ENCODE data around the gene PSMB11. TPM values are rescaled to one million over a fixed set of nuclear protein-coding genes. Genes with fewer than 3 reads are reported as not detected.

The PSMB11 gene
- total RNA-seq (not detected), polyA plus RNA-seq (not detected)

GRCh38 chr14:23042162-23042965 is at the start of gene PSMB11:
Gene PSMB11 (plus strand): TSS chr14:23042212. CDS start chr14:23042226, 14 bp downstream.
- no peaks in the 10 kb centered on the region for H3K9me3 Mint-ChIP-seq
- Histone ChIP-seq H3K4me3 (ENCODE audit: low read length in 2 of 2) (no peak within 1 kb of the TSS), H3K27me3 (ENCODE audit: insufficient read depth, low read length) (no peaks in the 10 kb centered on the region), H3K27ac (ENCODE audit: low read depth, low read length) (no peak within 1 kb of the TSS), H3K4me1 (ENCODE audit: insufficient read depth, low read length) (no peaks in the 10 kb centered on the region), H3K36me3 (ENCODE audit: insufficient read depth, low read length) (no peaks in the 10 kb centered on the region), H3K9me3 (ENCODE audit: control insufficient read depth in 1 of 2, low read length in 2 of 2) (no peaks in the 10 kb centered on the region)
- no peak for DNase-seq
- ChIA-PET CTCF (ENCODE audit: partially characterized antibody) (interaction anchor here (0.8 to 2.7 kb wide), 6 partner anchors 16 to 70 kb away, joined by 3 to 13 read pairs (median 4); no protein-coding TSS in a partner anchor), POLR2A (ENCODE audit: partially characterized antibody) (no interaction called here)
- H3K4me3 Mint-ChIP-seq = no peak within 1 kb of the TSS
- intact Hi-C loops (cut with micrococcal nuclease) = no loop called here
- no peaks in the 10 kb centered on the region for H3K27me3 Mint-ChIP-seq
- no peaks in the 10 kb centered on the region for H3K36me3 Mint-ChIP-seq
- no peak within 1 kb of the TSS for H3K27ac Mint-ChIP-seq
- peaks cover 0 to 1% (median 0%) of the 10 kb centered on the region in 4 donors for H3K4me1 Mint-ChIP-seq

GRCh38 chr14:22993517-22993916 is 48.5 kb upstream of the PSMB11 start:
- H3K4me3 ChIP-seq (ENCODE audit: low read length in 2 of 2) = no peak overlapping the region
- Mint-ChIP-seq H3K9me3 (no peaks in the 10 kb centered on the region), H3K27ac (peak overlapping the region in 1 of 7 donors; percentile 29), H3K27me3 (no peaks in the 10 kb centered on the region), H3K4me1 (no peaks in the 10 kb centered on the region), H3K36me3 (peaks cover 10 to 16% of the 10 kb centered on the region in 2 donors), H3K4me3 (no peak overlapping the region)
- H3K4me1 ChIP-seq (ENCODE audit: insufficient read depth, low read length) = no peaks in the 10 kb centered on the region
- no peak overlapping the region for H3K27ac ChIP-seq (ENCODE audit: low read depth, low read length)
- ChIA-PET POLR2A (ENCODE audit: partially characterized antibody) (interaction anchor here (0.9 to 4.1 kb wide), 3 partner anchors 13 to 65 kb away, joined by 4 to 21 read pairs (median 6); partner anchors contain the start of gene CDH24), CTCF (ENCODE audit: partially characterized antibody) (interaction anchor here (1.1 to 38.6 kb wide), 10 partner anchors 8 to 78 kb away, joined by 3 to 1070 read pairs (median 12); partner anchors contain the start of genes AJUBA and CDH24)
- no peaks in the 10 kb centered on the region for H3K36me3 ChIP-seq (ENCODE audit: insufficient read depth, low read length)
- intact Hi-C loops (cut with micrococcal nuclease) = no loop called here
- H3K9me3 ChIP-seq (ENCODE audit: control insufficient read depth in 1 of 2, low read length in 2 of 2) = no peaks in the 10 kb centered on the region
- no peaks in the 10 kb centered on the region for H3K27me3 ChIP-seq (ENCODE audit: insufficient read depth, low read length)
- DNase-seq = no peak

GRCh38 chr14:22994762-22995275 is 47.2 kb upstream of the PSMB11 start:
- H3K27me3 ChIP-seq (ENCODE audit: insufficient read depth, low read length) = no peaks in the 10 kb centered on the region
- Mint-ChIP-seq H3K27ac (peak overlapping the region in 2 of 7 donors; percentile 57 to 61), H3K9me3 (no peaks in the 10 kb centered on the region), H3K4me1 (no peaks in the 10 kb centered on the region), H3K36me3 (peaks cover 8 to 10% of the 10 kb centered on the region in 2 donors), H3K4me3 (no peak overlapping the region), H3K27me3 (no peaks in the 10 kb centered on the region)
- no peaks in the 10 kb centered on the region for H3K4me1 ChIP-seq (ENCODE audit: insufficient read depth, low read length)
- intact Hi-C loops (cut with micrococcal nuclease) = loop anchor here (2.0 kb wide), 1 partner anchor 64 kb away; no protein-coding TSS in a partner anchor
- no peaks in the 10 kb centered on the region for H3K36me3 ChIP-seq (ENCODE audit: insufficient read depth, low read length)
- H3K9me3 ChIP-seq (ENCODE audit: control insufficient read depth in 1 of 2, low read length in 2 of 2) = no peaks in the 10 kb centered on the region
- POLR2A ChIA-PET (ENCODE audit: partially characterized antibody) = interaction anchor here (0.6 to 4.1 kb wide), 6 partner anchors 9 to 1143 kb away, joined by 3 to 21 read pairs (median 5); partner anchors contain the start of gene CDH24
- peak in 1 of 5 donors; percentile 29 for DNase-seq
- H3K4me3 ChIP-seq (ENCODE audit: low read length in 2 of 2) = no peak overlapping the region
- no peak overlapping the region for H3K27ac ChIP-seq (ENCODE audit: low read depth, low read length)
- CTCF ChIA-PET (ENCODE audit: partially characterized antibody) = interaction anchor here (0.6 to 38.6 kb wide), 26 partner anchors 9 to 998 kb away, joined by 3 to 1070 read pairs (median 4); partner anchors contain the start of genes AJUBA, CDH24 and PSMB11

- Histone ChIP-seq H3K27ac (ENCODE audit: low read depth, low read length) (no peak overlapping the region), H3K27me3 (ENCODE audit: insufficient read depth, low read length) (no peaks in the 10 kb centered on the region), H3K4me3 (ENCODE audit: low read length in 2 of 2) (no peak overlapping the region), H3K36me3 (ENCODE audit: insufficient read depth, low read length) (no peaks in the 10 kb centered on the region), H3K4me1 (ENCODE audit: insufficient read depth, low read length) (no peaks in the 10 kb centered on the region), H3K9me3 (ENCODE audit: control insufficient read depth in 1 of 2, low read length in 2 of 2) (no peaks in the 10 kb centered on the region)
- Mint-ChIP-seq H3K4me3 (no peak overlapping the region), H3K4me1 (no peaks in the 10 kb centered on the region), H3K9me3 (no peaks in the 10 kb centered on the region), H3K27me3 (no peaks in the 10 kb centered on the region), H3K27ac (no peak overlapping the region), H3K36me3 (peaks cover 5 to 7% of the 10 kb centered on the region in 2 donors)
- ChIA-PET POLR2A (ENCODE audit: partially characterized antibody) (interaction anchor here (1.2 to 4.1 kb wide), 4 partner anchors 11 to 62 kb away, joined by 4 to 21 read pairs (median 12); partner anchors contain the start of genes CDH24 and PSMB5), CTCF (ENCODE audit: partially characterized antibody) (interaction anchor here (1.0 to 38.6 kb wide), 14 partner anchors 11 to 81 kb away, joined by 3 to 1070 read pairs (median 10); partner anchors contain the start of genes AJUBA, CDH24 and PSMB11)
- intact Hi-C loops (cut with micrococcal nuclease) = loop anchor here (2.0 kb wide), 1 partner anchor 63 kb away; no protein-coding TSS in a partner anchor
- no peak for DNase-seq
These were observed 46.0 kb upstream of the PSMB11 start for GRCh38 chr14:22995889-22996625.

- Mint-ChIP-seq H3K36me3 (peaks cover 3 to 7% of the 10 kb centered on the region in 2 donors), H3K4me1 (no peaks in the 10 kb centered on the region), H3K4me3 (no peak overlapping the region), H3K9me3 (no peaks in the 10 kb centered on the region), H3K27me3 (no peaks in the 10 kb centered on the region), H3K27ac (no peak overlapping the region)
- DNase-seq = no peak
- ChIA-PET CTCF (ENCODE audit: partially characterized antibody) (interaction anchor here (1.3 to 38.6 kb wide), 5 partner anchors 10 to 80 kb away, joined by 5 to 1070 read pairs (median 44); partner anchors contain the start of gene CDH24), POLR2A (ENCODE audit: partially characterized antibody) (interaction anchor here (1.5 to 4.1 kb wide), 3 partner anchors 10 to 61 kb away, joined by 5 to 21 read pairs (median 18); partner anchors contain the start of gene CDH24)
- intact Hi-C loops (cut with micrococcal nuclease) = no loop called here
- no peak overlapping the region for H3K27ac ChIP-seq (ENCODE audit: low read depth, low read length)
- H3K9me3 ChIP-seq (ENCODE audit: control insufficient read depth in 1 of 2, low read length in 2 of 2) = no peaks in the 10 kb centered on the region
- no peaks in the 10 kb centered on the region for H3K36me3 ChIP-seq (ENCODE audit: insufficient read depth, low read length)
- no peak overlapping the region for H3K4me3 ChIP-seq (ENCODE audit: low read length in 2 of 2)
- no peaks in the 10 kb centered on the region for H3K4me1 ChIP-seq (ENCODE audit: insufficient read depth, low read length)
- no peaks in the 10 kb centered on the region for H3K27me3 ChIP-seq (ENCODE audit: insufficient read depth, low read length)
These were observed 45.0 kb upstream of the PSMB11 start for GRCh38 chr14:22996768-22997654.

- CTCF ChIA-PET (ENCODE audit: partially characterized antibody) = interaction anchor here (1.5 to 38.6 kb wide), 3 partner anchors 11 to 62 kb away, joined by 7 to 1070 read pairs (median 59); partner anchors contain the start of gene CDH24
- H3K27me3 Mint-ChIP-seq = no peaks in the 10 kb centered on the region
- no peak overlapping the region for H3K4me3 Mint-ChIP-seq
- no peaks in the 10 kb centered on the region for H3K36me3 ChIP-seq (ENCODE audit: insufficient read depth, low read length)
- no peaks in the 10 kb centered on the region for H3K4me1 ChIP-seq (ENCODE audit: insufficient read depth, low read length)
- no peaks in the 10 kb centered on the region for H3K4me1 Mint-ChIP-seq
- DNase-seq = no peak
- H3K36me3 Mint-ChIP-seq = peaks cover 3 to 7% of the 10 kb centered on the region in 2 donors
- no peaks in the 10 kb centered on the region for H3K9me3 Mint-ChIP-seq
- POLR2A ChIA-PET (ENCODE audit: partially characterized antibody) = interaction anchor here (1.0 kb wide), 1 partner anchor 9 kb away, joined by 6 read pairs; no protein-coding TSS in a partner anchor
- H3K9me3 ChIP-seq (ENCODE audit: control insufficient read depth in 1 of 2, low read length in 2 of 2) = no peaks in the 10 kb centered on the region
- H3K27me3 ChIP-seq (ENCODE audit: insufficient read depth, low read length) = no peaks in the 10 kb centered on the region
- H3K27ac Mint-ChIP-seq = no peak overlapping the region
- intact Hi-C loops (cut with micrococcal nuclease) = no loop called here
- no peak overlapping the region for H3K27ac ChIP-seq (ENCODE audit: low read depth, low read length)
- no peak overlapping the region for H3K4me3 ChIP-seq (ENCODE audit: low read length in 2 of 2)
These were observed 44.2 kb upstream of the PSMB11 start for GRCh38 chr14:22997676-22998323.

Measured in CD4-positive, alpha-beta memory T cell (primary cell).